ENCODE measurements around the gene NAALADL1. TPM values are rescaled to one million over a fixed set of nuclear protein-coding genes. Genes with fewer than 3 reads are reported as not detected.
A peak's percentile ranks its signal among the peaks of the same experiment; 100 is the strongest.

Gene NAALADL1
- total and polyA plus RNA-seq, 9 of the 15 experiments (the other 6 are each of a cell fraction or from before 2014, with no cell fraction given), result 0.06 to 0.72 (median 0.22) TPM; not detected in 4

GRCh38 chr11:65078151-65078550 lies 19.8 kb upstream of the NAALADL1 start:
- POLR2A ChIA-PET, result interaction anchor here (0.6 to 2.0 kb wide), 5 partner anchors 9 to 1210 kb away, joined by 3 to 5 read pairs (median 3); no protein-coding TSS in a partner anchor
- 36% methylated on average over 3 of the region's 3 CpGs for WGBS (ENCODE audit: insufficient coverage, low coverage, missing lambda C conversion rate)
- TF ChIP-seq PRPF4 (IDR thresholded peaks at IDR 0.05; ENCODE audit: insufficient read depth, low read depth, low read length, poor library complexity, severe bottlenecking) (no peak), ZNF57 (CRISPR knock-in tag; IDR thresholded peaks at IDR 0.05) (no peak), ARNT (IDR thresholded peaks at IDR 0.05) (no peak), FOS (IDR thresholded peaks at IDR 0.05; ENCODE audit: extremely low read depth, insufficient read length) (no peak), SMC3 (conservative IDR thresholded peaks at IDR 0.05; ENCODE audit: insufficient read depth, low read depth, low read length) (peak; percentile 58; the same call in 1 of the 2 replicates), POLR2H (tag; IDR thresholded peaks at IDR 0.05; ENCODE audit: low read depth) (no peak), FOXP1 (CRISPR knock-in tag; IDR thresholded peaks at IDR 0.05) (0 out of 2 replicates have a peak, but pooled peaks have one; percentile 62), SMAD4 (CRISPR knock-in tag; conservative IDR thresholded peaks at IDR 0.05) (no peak), NR0B1 (IDR thresholded peaks at IDR 0.05; ENCODE audit: partially characterized antibody) (no peak), POLR3G (IDR thresholded peaks at IDR 0.05; ENCODE audit: extremely low read depth, insufficient read length, insufficient replicate concordance) (no peak), ZNF785 (CRISPR knock-in tag; IDR thresholded peaks at IDR 0.05) (no peak), ZNF764 (CRISPR knock-in tag; IDR thresholded peaks at IDR 0.05; ENCODE audit: low read depth) (no peak)
- TF ChIP-seq, protein P1, sequence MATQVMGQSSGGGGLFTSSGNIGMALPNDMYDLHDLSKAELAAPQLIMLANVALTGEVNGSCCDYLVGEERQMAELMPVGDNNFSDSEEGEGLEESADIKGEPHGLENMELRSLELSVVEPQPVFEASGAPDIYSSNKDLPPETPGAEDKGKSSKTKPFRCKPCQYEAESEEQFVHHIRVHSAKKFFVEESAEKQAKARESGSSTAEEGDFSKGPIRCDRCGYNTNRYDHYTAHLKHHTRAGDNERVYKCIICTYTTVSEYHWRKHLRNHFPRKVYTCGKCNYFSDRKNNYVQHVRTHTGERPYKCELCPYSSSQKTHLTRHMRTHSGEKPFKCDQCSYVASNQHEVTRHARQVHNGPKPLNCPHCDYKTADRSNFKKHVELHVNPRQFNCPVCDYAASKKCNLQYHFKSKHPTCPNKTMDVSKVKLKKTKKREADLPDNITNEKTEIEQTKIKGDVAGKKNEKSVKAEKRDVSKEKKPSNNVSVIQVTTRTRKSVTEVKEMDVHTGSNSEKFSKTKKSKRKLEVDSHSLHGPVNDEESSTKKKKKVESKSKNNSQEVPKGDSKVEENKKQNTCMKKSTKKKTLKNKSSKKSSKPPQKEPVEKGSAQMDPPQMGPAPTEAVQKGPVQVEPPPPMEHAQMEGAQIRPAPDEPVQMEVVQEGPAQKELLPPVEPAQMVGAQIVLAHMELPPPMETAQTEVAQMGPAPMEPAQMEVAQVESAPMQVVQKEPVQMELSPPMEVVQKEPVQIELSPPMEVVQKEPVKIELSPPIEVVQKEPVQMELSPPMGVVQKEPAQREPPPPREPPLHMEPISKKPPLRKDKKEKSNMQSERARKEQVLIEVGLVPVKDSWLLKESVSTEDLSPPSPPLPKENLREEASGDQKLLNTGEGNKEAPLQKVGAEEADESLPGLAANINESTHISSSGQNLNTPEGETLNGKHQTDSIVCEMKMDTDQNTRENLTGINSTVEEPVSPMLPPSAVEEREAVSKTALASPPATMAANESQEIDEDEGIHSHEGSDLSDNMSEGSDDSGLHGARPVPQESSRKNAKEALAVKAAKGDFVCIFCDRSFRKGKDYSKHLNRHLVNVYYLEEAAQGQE (IDR thresholded peaks at IDR 0.05; ENCODE audit: borderline replicate concordance), result peak; percentile 60; the same call in 1 of the 2 replicates
- TF ChIP-seq, protein P1 (CRISPR knock-in tag; IDR thresholded peaks at IDR 0.05; ENCODE audit: low read depth), result no peak

More at GRCh38 chr11:65078151-65078550, 19.8 kb upstream of the NAALADL1 start:
- H3K27me3 ChIP-seq (ENCODE audit: control insufficient read depth in 2 of 2, insufficient read depth in 2 of 2, low read length in 2 of 2), result no peaks in the 10 kb centered on the region
- BruUV-seq (replicated peaks), result no TSS peak
- in situ Hi-C loops (cut with MboI) (no loop called here), intact Hi-C loops (cut with micrococcal nuclease) (loop anchor here (1.0 kb wide), 1 partner anchor 64 kb away; the partner anchor contains the start of gene ARL2)
- H3K4me3 ChIP-seq, result no peak overlapping the region
- H3K9me1 ChIP-seq (ENCODE audit: control insufficient read depth, insufficient read depth, low read length), result no peaks in the 10 kb centered on the region
- H3K9me3 ChIP-seq (replicated peaks; ENCODE audit: control insufficient read depth, insufficient read depth, low read depth, low read length), result no peaks in the 10 kb centered on the region
- H3K9ac ChIP-seq (ENCODE audit: insufficient read depth in 1 of 2, low read depth in 2 of 2, low read length in 2 of 2), result no peak overlapping the region; a peak in 1 of 4 replicates
- peak; percentile 62 to 75 (median 65) for DNase-seq (ENCODE audit: extremely low read depth in 1 of 4, low spot score in 3 of 4)
- peaks cover 53% of the 10 kb centered on the region for H3K79me2 ChIP-seq (ENCODE audit: control insufficient read depth, insufficient read depth, low read length)
- H2AFZ ChIP-seq (ENCODE audit: low read depth, low read length), result no peak overlapping the region
- peaks cover 70% of the 10 kb centered on the region for H3K36me3 ChIP-seq (ENCODE audit: control insufficient read depth, insufficient read depth, low read length)
- H3K4me1 ChIP-seq (replicated peaks in 1 of 2; ENCODE audit: control insufficient read depth in 2 of 2, insufficient read depth in 2 of 2, low read length in 2 of 2), result peaks cover 20 to 22% of the 10 kb centered on the region in 2 experiments; a peak in 4 of 5 replicates
- CTCF ChIA-PET (ENCODE audit: low intra/inter-chr PET ratio), result interaction anchor here (0.5 to 3.0 kb wide), 3 partner anchors 65 to 955 kb away, joined by 4 to 18 read pairs (median 5); partner anchors contain the start of gene ARL2
- peaks cover 6% of the 10 kb centered on the region; the same call in 1 of the 2 replicates for H4K20me1 ChIP-seq (replicated peaks; ENCODE audit: control insufficient read depth, insufficient read depth, low read length)
- FAIRE-seq, result peak; percentile 85
- peak; percentile 93 for ATAC-seq
- H3K4me2 ChIP-seq (ENCODE audit: insufficient read depth, low read length), result no peak overlapping the region; the same call in 1 of the 2 replicates
- H3K27ac ChIP-seq (ENCODE audit: extremely low read depth, low read depth, low read length), result 0 out of 3 replicates have a peak overlapping the region, but pooled peaks have one; percentile 16

Measured in K562 (cell line).